Omental fat pad (tissue), 4 donors: Measurements from ENCODE around the gene PDE1A. TPM values are rescaled to one million over a fixed set of nuclear protein-coding genes. Genes with fewer than 3 reads are reported as not detected.
A peak's percentile ranks its signal among the peaks of the same experiment; 100 is the strongest.

Source experiments
- ATAC-seq: fragments of 150-250 bp; one replicate; pipeline ENCODE4 v1.9.1; 2016; ENCODE audit warnings: mild to moderate bottlenecking, moderate library complexity; ENCODE audit not compliant: low FRiP score
- DNase-seq: peaks from one replicate; pipeline ENCODE4 v3.0.0-alpha.2; 2019; ENCODE audit warnings: low spot score
- CTCF ChIP-seq, 3 donors: fragments of 450-650 bp; IDR thresholded peaks; one replicate each; pipeline ENCODE4 v1.5.1; 2016 to 2017; ENCODE audit warnings: antibody characterized with exemption in 3 of 3, mild to moderate bottlenecking in 3 of 3, moderate library complexity in 2 of 3
- total RNA-seq, 4 donors: library from RNA; depleted of rRNA; stranded (reverse); fragments of >200 nt; gene quantifications; one replicate each; pipeline ENCODE4 v1.1.0, GENCODE V29; 2016

The PDE1A gene
- total RNA-seq, 4 donors from 2014 or later = 7.9 to 28.2 (median 13.1) TPM

- TF ChIP-seq CTCF (IDR thresholded peaks at IDR 0.05) = no peak
Measured at GRCh38 chr2:182360663-182361260, 66.1 kb downstream of the PDE1A start.

GRCh38 chr2:182359990-182360662, 66.7 kb downstream of the PDE1A start:
- ATAC-seq (peak; percentile 80), DNase-seq (peak; percentile 29)
- TF ChIP-seq CTCF (IDR thresholded peaks at IDR 0.05) = no peak

More at GRCh38 chr2:182360663-182361260, 66.1 kb downstream of the PDE1A start:
- ATAC-seq (no peak), DNase-seq (no peak)

- no peak for TF ChIP-seq CTCF (IDR thresholded peaks at IDR 0.05)
Measured at GRCh38 chr2:182359027-182359989, 67.5 kb downstream of the PDE1A start.

GRCh38 chr2:182358601-182359000, 68.2 kb downstream of the PDE1A start:
- no peak for TF ChIP-seq CTCF (IDR thresholded peaks at IDR 0.05)
- ATAC-seq = no peak

More at GRCh38 chr2:182359027-182359989, 67.5 kb downstream of the PDE1A start:
- ATAC-seq (peak; percentile 28), DNase-seq (no peak)

GRCh38 chr2:182355815-182356214, 71.0 kb downstream of the PDE1A start:
- no peak for ATAC-seq
- no peak for TF ChIP-seq CTCF (IDR thresholded peaks at IDR 0.05)

More at GRCh38 chr2:182358601-182359000, 68.2 kb downstream of the PDE1A start:
- DNase-seq = no peak

GRCh38 chr2:182351427-182351826, 75.4 kb downstream of the PDE1A start:
- no peak for ATAC-seq
- DNase-seq = no peak
- TF ChIP-seq CTCF (IDR thresholded peaks at IDR 0.05) = no peak

More at GRCh38 chr2:182355815-182356214, 71.0 kb downstream of the PDE1A start:
- no peak for DNase-seq
